Epidermal melanocyte (primary cell): ENCODE measurements around the gene ABCB9.
A peak's percentile ranks its signal among the peaks of the same experiment; 100 is the strongest.
"Not testable (repeated sequence)": the region's sequence is repeated elsewhere in the genome, so short reads cannot be mapped to it uniquely, and the experiment has no call there.

Experiments
- DNase-seq: peaks from one replicate; pipeline ENCODE4 v3.0.0; 2011; ENCODE audit warnings: low spot score; ENCODE audit not compliant: insufficient read length

Gene ABCB9

DNA sequence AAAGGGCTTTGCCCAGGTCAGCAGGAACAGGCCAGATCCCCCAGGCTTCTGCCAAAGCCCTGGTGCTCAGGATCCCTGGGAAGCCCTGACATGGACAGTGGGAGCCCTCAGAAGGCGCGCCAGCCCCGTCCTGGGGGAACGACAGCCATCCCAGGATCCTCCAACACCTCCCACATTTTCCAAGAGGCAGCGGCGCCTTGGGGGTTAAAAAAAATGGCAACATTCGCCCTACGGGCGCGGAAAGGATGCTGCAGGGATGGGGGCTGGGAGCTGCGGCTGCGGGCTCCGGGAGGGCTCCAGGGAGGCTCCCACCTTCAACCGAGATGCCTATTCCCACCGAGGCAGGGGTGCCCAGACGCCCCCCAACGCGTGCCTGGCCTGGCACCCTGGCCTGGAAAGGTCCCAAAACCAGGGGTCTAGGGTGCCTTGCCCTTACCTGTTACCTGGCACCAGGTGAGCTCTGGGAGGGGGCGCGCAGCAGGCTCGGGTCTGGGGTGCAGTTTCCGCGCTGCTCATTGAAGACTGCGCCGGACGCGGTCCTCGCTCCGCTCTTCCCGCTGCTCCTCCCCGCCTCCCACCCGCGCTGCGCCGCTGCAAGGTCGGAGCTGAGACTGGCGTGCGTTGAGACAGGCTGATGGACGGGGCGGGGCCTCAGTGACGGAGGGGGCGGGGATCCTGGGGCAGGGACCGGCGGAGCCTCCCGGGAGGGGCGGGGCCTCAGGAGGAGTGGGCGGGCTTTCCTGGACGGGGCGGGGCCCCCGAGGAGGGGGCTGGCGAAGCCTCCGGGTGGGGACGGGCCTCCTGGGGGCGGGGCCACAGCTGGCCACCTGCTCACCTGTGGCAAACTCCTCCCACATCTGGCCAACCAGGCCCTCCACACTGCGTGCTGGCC is at the start of gene ABCB9:
Gene ABCB9 (minus strand): TSS at position 613 of the 892 bp plus-strand sequence. CDS start 6,228 bp downstream, outside the sequence.
- peak; percentile 94 for DNase-seq

- DNase-seq, result not testable (repeated sequence)
Observed at GRCh38 chr12:123014473-123014872, 48.2 kb upstream of the ABCB9 start.

- no peak for DNase-seq
Observed at GRCh38 chr12:123013185-123014095, 47.2 kb upstream of the ABCB9 start.

GRCh38 chr12:123011701-123012100 is 45.4 kb upstream of the ABCB9 start:
- no peak for DNase-seq

DNA sequence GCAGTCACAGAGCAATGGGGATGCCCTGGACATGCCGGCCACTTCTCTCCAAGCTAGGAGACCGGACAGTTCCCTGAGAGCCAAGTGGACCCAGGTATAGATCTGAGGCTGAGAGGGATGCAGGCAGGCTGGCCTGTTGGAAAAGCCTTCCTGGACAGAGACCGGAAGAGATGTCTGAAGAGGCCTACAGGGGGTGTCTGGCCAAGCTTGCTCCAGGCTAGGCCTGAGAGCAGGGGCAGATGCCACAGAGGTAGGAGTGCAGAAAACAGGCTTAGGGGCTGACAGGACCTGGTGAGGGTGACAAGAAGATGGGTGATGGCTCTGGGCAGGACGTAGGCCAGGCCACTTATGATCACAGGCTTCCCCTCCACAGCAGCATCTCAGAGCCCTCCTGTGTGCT is 44.4 kb upstream of the ABCB9 start:
- no peak for DNase-seq

GRCh38 chr12:123010110-123010509 is 43.8 kb upstream of the ABCB9 start:
- no peak for DNase-seq

DNA sequence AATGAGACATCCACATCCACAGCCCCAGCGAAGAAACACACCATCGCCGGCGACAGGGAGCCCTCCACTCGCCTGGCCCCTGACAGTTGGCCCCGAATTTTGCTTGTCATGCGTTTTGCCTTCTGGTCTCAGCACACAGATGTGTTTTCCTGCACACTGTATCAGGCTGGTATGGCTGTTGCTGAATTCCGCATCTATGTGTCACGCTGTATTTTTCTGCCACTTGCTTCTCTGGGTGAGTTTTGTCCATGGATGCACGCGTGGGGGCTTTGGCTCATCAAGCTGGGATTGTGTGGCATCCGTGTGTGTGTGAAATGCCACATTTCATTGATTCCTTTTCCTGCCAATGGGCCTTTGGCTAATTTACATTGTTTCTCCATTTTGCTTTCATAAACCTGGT is 40.7 kb upstream of the ABCB9 start:
- no peak for DNase-seq

- no peak for DNase-seq
Observed at GRCh38 chr12:123005081-123005626, 38.9 kb upstream of the ABCB9 start.

DNA sequence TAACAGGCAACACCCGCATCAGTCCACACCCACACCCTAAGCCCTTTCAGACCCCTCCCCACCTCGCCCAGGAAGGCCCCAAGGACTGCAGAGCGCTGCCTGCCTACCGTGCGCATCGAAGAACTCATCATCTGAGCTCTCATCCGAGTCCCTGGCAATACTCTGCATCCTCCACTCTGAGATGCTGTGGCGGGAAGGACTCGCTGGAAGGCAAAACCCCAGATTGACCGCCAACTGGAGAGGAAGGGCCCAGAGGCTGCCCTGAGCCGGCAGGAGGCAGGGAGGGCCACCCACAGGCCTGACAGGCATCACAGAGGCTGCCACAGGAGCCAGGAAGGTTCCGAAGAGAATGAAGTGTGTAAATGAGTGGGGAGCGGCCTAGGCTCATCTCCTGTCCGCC is 38.0 kb upstream of the ABCB9 start:
- no peak for DNase-seq

GRCh38 chr12:123003257-123003656 is 37.0 kb upstream of the ABCB9 start:
- DNase-seq, result no peak

DNA sequence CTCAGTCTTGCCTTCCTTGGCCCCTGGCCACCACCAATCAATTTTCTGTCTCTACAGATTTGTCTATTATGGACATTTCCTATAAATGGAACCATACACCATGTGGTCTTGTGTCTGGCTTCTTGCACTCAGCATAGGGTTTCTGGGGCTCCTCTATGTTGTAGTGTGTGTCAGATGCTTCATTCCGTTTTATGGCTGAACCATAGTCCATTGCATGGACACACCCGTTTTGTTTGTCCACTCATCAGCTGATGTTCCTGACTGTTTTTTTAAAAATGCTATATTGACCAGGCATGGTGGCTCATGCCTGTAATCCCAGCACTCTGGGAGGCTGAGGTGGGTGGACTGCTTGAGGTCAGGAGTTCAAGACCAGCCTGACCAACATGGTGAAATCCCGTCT is 35.2 kb upstream of the ABCB9 start:
- DNase-seq, result no peak

GRCh38 chr12:123000578-123000977 is 34.3 kb upstream of the ABCB9 start:
- DNase-seq, result no peak

GRCh38 chr12:122999986-123000420 is 33.7 kb upstream of the ABCB9 start:
- no peak for DNase-seq

- DNase-seq, result no peak
Observed at GRCh38 chr12:122999196-122999946, 33.1 kb upstream of the ABCB9 start.

- DNase-seq, result no peak
Observed at GRCh38 chr12:122998316-122998715, 32.1 kb upstream of the ABCB9 start.

DNA sequence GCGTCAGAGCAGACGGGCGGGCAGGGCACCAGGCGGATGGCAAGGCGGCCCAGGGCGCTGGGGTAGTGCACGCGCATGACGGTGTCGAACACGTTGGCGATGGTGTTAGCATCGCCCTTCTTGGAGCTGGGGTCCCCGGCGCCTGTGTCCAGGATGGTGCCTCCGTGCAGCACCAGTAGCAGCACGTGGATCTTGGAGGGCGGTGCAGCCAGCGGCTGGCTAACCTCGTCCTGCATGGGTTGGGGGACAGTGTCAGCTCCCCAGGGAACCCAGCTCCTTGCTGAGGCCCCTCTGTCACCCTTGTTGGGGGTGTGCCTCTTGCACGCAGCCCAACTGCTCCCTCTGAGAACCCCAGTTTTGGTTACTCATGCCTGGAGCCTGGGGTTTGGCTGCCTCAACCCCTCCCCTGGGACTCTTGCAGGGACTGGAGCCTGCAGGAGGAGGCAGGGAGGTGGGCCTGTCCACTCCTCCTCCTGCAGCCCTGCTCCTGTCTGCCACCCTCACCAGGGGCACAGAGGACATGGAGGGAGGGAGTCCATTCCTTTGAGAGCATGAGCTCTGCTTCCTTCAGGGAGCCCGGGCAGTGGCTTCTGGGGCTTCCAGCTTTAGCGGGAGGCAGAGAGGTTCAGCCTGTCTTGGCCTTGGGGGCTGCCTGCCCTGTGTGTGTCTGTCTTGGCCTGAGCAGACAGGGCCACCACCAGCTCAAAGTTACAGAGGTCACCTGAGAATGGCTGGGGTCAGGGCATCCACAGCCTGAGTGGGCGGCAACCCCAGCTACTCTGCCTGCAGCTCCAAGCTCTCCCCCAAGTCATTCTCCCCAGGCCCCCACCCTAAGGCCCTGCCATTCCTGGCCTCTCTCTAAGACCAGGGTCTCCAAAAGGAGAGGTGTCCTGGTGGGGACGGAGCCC is 31.3 kb upstream of the ABCB9 start:
- DNase-seq, result no peak

DNA sequence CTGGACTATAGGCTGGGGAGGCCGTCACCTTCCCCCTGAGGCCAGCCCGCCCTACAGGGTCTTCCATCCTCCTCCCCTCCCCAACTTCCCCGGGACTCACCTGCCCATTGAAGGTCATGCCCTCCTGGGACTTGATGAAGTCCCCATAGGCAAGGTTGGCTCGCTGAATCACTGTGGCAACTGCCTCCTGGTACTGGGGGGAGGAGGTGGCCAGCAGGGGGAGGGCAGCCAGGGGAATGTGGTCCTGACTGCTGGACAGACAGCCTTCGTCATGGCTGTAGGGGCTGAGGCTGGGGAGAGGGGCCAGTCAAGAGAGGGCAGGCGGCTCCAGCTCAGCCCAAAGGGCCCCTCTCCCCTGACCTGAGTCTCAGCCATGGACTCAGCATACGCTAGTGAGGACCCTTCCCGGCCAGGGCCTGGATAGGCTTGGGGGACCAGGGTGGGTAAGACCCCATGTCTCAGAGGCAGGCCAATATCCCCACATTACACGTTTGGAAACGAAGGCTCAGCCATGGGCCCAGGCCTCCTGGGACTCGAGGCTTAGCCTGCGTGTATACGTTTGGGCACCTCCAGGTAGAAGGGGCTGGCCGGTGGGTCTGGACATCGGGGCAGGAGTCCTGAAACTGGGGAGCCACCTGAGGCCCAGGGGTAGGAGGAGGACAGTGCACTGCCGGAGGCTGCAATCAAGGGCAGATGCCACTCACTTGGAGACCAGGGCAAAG is 30.5 kb upstream of the ABCB9 start:
- no peak for DNase-seq

GRCh38 chr12:122996188-122996601 is 29.9 kb upstream of the ABCB9 start:
- no peak for DNase-seq

DNA sequence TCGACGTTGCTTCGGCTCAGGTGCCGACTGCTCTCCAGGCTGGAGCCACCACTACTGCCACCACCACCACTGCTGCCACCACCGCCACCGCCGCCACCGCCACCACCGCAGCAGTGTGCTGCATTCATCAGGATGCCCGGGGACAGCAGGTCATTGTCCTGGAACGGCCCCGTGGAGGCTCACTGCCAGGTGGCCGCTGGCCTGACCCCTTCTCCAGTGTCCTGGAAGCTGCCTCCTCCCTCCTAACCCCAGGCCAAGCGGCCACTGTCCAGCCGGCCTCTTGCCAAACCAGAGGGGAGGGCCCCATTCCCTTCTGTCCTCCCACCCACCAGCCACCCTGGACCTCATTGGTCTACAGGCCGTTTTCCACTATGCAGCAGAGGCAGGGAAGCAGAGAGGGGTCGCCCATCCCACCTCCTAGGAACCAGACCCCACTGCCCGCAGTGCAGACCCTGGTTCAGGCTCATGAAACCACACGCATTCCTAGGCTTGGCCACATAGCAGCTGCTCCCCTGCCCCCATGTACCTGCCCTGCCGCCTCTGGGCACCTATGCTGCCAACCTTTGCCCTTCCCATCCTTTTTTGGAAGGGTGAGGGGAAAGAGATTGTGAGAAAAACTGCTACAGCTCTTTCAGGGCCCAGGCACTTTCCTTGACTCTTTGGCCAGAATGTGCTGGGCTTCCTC is 29.4 kb upstream of the ABCB9 start:
- DNase-seq, result no peak
